ENCODE results near the gene SYT2.
A peak's percentile ranks its signal among the peaks of the same experiment; 100 is the strongest.
"Not testable (repeated sequence)": the region's sequence is repeated elsewhere in the genome, so short reads cannot be mapped to it uniquely, and the experiment has no call there.

GRCh38 chr1:202614363-202615207 is 95.7 kb downstream of the SYT2 start:
- peak in 3 of 6 experiments; percentile 6 to 21 (median 8) for TF ChIP-seq CTCF (IDR thresholded peaks at IDR 0.05)
- not testable (repeated sequence) for TF ChIP-seq POLR2A (IDR thresholded peaks at IDR 0.05)

Data from Peyer's patch (tissue), 4 donors.